GM23248 (cell line): ENCODE results near the gene MICAL2. TPM values are rescaled to one million over a fixed set of nuclear protein-coding genes. Genes with fewer than 3 reads are reported as not detected.

ENCODE experiments used
- DNase-seq: peaks from one replicate; pipeline ENCODE4 v3.0.0-alpha.2; 2015
- H2AFZ ChIP-seq: fragments of 200-600 bp; sonication (generic); 2 replicates; pipeline ENCODE4 v1.6.1; 2016; ENCODE audit warnings: antibody characterized with exemption
- H3F3A ChIP-seq: fragments of 200-600 bp; sonication (generic); 2 replicates; pipeline ENCODE4 v1.6.1; 2016; ENCODE audit warnings: mild to moderate bottlenecking, antibody characterized with exemption, mixed run types; ENCODE audit not compliant: insufficient read depth
- H3K27ac ChIP-seq: fragments of 200-600 bp; sonication (generic); 2 replicates; pipeline ENCODE4 v1.5.1; 2016; ENCODE audit warnings: mild to moderate bottlenecking
- H3K27me3 ChIP-seq: fragments of 200-600 bp; sonication (generic); replicated peaks from 2 replicates; pipeline ENCODE4 v1.6.1; 2016; ENCODE audit warnings: mild to moderate bottlenecking; ENCODE audit not compliant: insufficient read depth
- H3K36me3 ChIP-seq: fragments of 200-600 bp; sonication (generic); 2 replicates; pipeline ENCODE4 v1.6.1; 2016; ENCODE audit warnings: low read depth, mild to moderate bottlenecking
- H3K4me1 ChIP-seq: fragments of 200-600 bp; sonication (generic); 2 replicates; pipeline ENCODE4 v1.6.1; 2016; ENCODE audit warnings: mild to moderate bottlenecking; ENCODE audit not compliant: insufficient read depth
- H3K4me2 ChIP-seq: fragments of 200-600 bp; sonication (generic); one replicate; pipeline ENCODE4 v1.6.1; 2016; ENCODE audit warnings: mild to moderate bottlenecking; ENCODE audit not compliant: unreplicated experiment
- H3K4me3 ChIP-seq: fragments of 200-600 bp; sonication (generic); 2 replicates; pipeline ENCODE4 v1.5.1; 2016; ENCODE audit warnings: mild to moderate bottlenecking
- H3K79me2 ChIP-seq: fragments of 200-600 bp; sonication (generic); 2 replicates; pipeline ENCODE4 v1.6.1; 2016; ENCODE audit warnings: mild to moderate bottlenecking; ENCODE audit not compliant: insufficient read depth
- H3K9ac ChIP-seq: fragments of 200-600 bp; sonication (generic); 2 replicates; pipeline ENCODE4 v1.6.1; 2016; ENCODE audit warnings: mild to moderate bottlenecking
- H3K9me2 ChIP-seq: fragments of 200-600 bp; sonication (generic); 2 replicates; pipeline ENCODE4 v1.6.1; 2016; ENCODE audit warnings: mixed run types, mild to moderate bottlenecking, moderate library complexity; ENCODE audit not compliant: insufficient read depth
- H3K9me3 ChIP-seq: fragments of 200-600 bp; sonication (generic); one replicate; pipeline ENCODE4 v1.6.1; 2017; ENCODE audit warnings: low read depth
- H4K20me1 ChIP-seq: fragments of 200-600 bp; sonication (generic); 2 replicates; pipeline ENCODE4 v1.6.0; 2016; ENCODE audit not compliant: insufficient read depth
- EZH2 ChIP-seq: fragments of 200-600 bp; sonication (generic); IDR thresholded peaks from 2 replicates; pipeline ENCODE4 v1.6.1; 2018; ENCODE audit warnings: antibody characterized with exemption, mild to moderate bottlenecking; ENCODE audit not compliant: insufficient read depth, poor library complexity, severe bottlenecking
- EZH2phosphoT487 ChIP-seq: fragments of 200-600 bp; sonication (generic); IDR thresholded peaks from 2 replicates; pipeline ENCODE4 v1.6.1; 2018; ENCODE audit warnings: antibody characterized with exemption, moderate library complexity, mild to moderate bottlenecking, low read depth; ENCODE audit not compliant: insufficient read depth
- WGBS, 2 experiments: methylation state at CpG; one replicate each; pipeline ENCODE4 v1.1.6; 2015 to 2017; ENCODE audit warnings: low lambda C conversion rate in 2 of 2, low coverage in 1 of 2; ENCODE audit errors: missing lambda C conversion rate in 2 of 2; 5-methylcytosine and 5-hydroxymethylcytosine counted together
- in situ Hi-C: fragments of 300-500 bp; cut with MboI; formaldehyde crosslinking; loops from 2 replicates; pipeline ENCODE4 v1.15.0; 2020
- polyA plus RNA-seq: library from polyadenylated mRNA; unstranded; fragments of >200 nt; fragmentation: Nextera tagmentation; extraction: Ambion mirVana; gene quantifications from 2 replicates; pipeline ENCODE4 v1.2.1, GENCODE V29; 2016
- total RNA-seq: library from RNA; depleted of rRNA; stranded (reverse); fragments of >200 nt; shearing (Covaris generic); gene quantifications from 2 replicates; pipeline ENCODE4 v1.2.3, GENCODE V29; 2014

MICAL2 gene
- total and polyA plus RNA-seq, 2 experiments from 2014 or later, result 83.3 to 158 TPM

- no peaks in the 10 kb centered on the region for H4K20me1 ChIP-seq
- H3K4me2 ChIP-seq, result no peak overlapping the region
- no peak overlapping the region for H3K27ac ChIP-seq
- no peak overlapping the region for H3K9ac ChIP-seq
- peaks cover 20% of the 10 kb centered on the region for H3K4me1 ChIP-seq
- no peaks in the 10 kb centered on the region for H3K9me3 ChIP-seq
- no peaks in the 10 kb centered on the region for H3K27me3 ChIP-seq
- H3K36me3 ChIP-seq, result no peaks in the 10 kb centered on the region
- 96% methylated on average over 6 of the region's 6 CpGs for WGBS, 2 experiments
- TF ChIP-seq EZH2phosphoT487, result no peak
- no peak for TF ChIP-seq EZH2
- H3F3A ChIP-seq, result no peaks in the 10 kb centered on the region
- DNase-seq, result no peak
- in situ Hi-C loops, result loop anchor here (25.0 kb wide), 2 partner anchors 335 to 460 kb away; no protein-coding TSS in a partner anchor
- H3K79me2 ChIP-seq, result no peaks in the 10 kb centered on the region
- no peaks in the 10 kb centered on the region for H3K9me2 ChIP-seq
- no peak overlapping the region for H3K4me3 ChIP-seq
- no peak overlapping the region for H2AFZ ChIP-seq
These were observed 161.5 kb downstream of the MICAL2 start for GRCh38 chr11:12271826-12272366.

DNA sequence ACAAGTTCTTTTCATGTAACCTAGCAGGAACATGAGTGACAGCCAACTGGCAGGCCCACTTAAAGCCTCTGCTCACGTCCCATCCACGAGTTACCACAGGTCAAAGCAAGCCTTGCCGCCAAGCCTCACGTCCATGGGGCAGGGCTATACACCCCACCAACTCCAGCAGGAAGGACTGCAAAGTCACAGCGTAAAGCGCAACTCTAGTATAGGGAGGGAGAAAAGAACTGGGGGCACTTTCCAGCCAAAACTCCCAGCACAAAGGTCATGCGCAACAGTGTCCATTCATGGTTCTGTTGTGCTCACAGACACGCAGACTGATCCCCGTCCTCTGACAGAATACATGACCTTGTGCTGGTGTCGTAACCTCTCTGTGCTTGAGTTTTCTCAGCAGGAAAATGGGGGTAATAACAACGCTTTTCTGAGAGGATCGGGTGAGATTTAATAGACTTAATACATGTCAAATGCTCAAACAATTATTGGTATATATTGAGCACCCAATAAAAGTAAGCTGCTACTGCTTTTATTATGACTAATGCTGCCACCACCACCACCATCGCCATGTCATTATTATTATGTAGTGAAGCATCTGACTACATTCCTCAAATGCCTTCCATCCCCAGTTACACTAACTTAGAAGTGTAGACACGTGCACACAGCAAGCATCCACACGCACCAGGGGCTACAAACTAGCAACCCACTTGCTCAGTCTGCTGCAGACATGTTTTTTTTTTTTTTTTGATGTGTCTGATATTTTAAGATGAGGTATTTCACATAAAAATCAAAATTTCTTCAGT lies 162.6 kb downstream of the MICAL2 start:
- no peak for TF ChIP-seq EZH2
- TF ChIP-seq EZH2phosphoT487, result no peak
- in situ Hi-C loops, result loop anchor here (25.0 kb wide), 2 partner anchors 336 to 461 kb away; no protein-coding TSS in a partner anchor
- no peak overlapping the region for H3K9ac ChIP-seq
- no peaks in the 10 kb centered on the region for H3K9me3 ChIP-seq
- peaks cover 20% of the 10 kb centered on the region for H3K4me1 ChIP-seq
- H3K27ac ChIP-seq, result no peak overlapping the region
- H4K20me1 ChIP-seq, result no peaks in the 10 kb centered on the region
- H2AFZ ChIP-seq, result no peak overlapping the region
- WGBS, 2 experiments, result 85 to 86% methylated on average over 15 of the region's 15 CpGs
- no peaks in the 10 kb centered on the region for H3F3A ChIP-seq
- H3K36me3 ChIP-seq, result no peaks in the 10 kb centered on the region
- no peak overlapping the region for H3K4me3 ChIP-seq
- peak; percentile 64 for DNase-seq
- peak overlapping the region; percentile 0 for H3K4me2 ChIP-seq
- H3K9me2 ChIP-seq, result no peaks in the 10 kb centered on the region
- no peaks in the 10 kb centered on the region for H3K27me3 ChIP-seq
- no peaks in the 10 kb centered on the region for H3K79me2 ChIP-seq

- Histone ChIP-seq H3K27me3 (no peaks in the 10 kb centered on the region), H3K9me3 (no peaks in the 10 kb centered on the region), H2AFZ (no peak overlapping the region), H3K9ac (no peak overlapping the region), H3K27ac (no peak overlapping the region), H3K9me2 (no peaks in the 10 kb centered on the region), H4K20me1 (no peaks in the 10 kb centered on the region), H3K79me2 (no peaks in the 10 kb centered on the region), H3K36me3 (no peaks in the 10 kb centered on the region), H3K4me3 (no peak overlapping the region), H3K4me1 (peaks cover 20% of the 10 kb centered on the region), H3K4me2 (peak overlapping the region; percentile 0), H3F3A (no peaks in the 10 kb centered on the region)
- in situ Hi-C loops, result loop anchor here (25.0 kb wide), 2 partner anchors 336 to 461 kb away; no protein-coding TSS in a partner anchor
- 96 to 100% methylated on average over 2 of the region's 2 CpGs for WGBS, 2 experiments
- no peak for DNase-seq
- TF ChIP-seq EZH2phosphoT487 (no peak), EZH2 (no peak)
These were observed 163.2 kb downstream of the MICAL2 start for GRCh38 chr11:12273618-12273995.

DNA sequence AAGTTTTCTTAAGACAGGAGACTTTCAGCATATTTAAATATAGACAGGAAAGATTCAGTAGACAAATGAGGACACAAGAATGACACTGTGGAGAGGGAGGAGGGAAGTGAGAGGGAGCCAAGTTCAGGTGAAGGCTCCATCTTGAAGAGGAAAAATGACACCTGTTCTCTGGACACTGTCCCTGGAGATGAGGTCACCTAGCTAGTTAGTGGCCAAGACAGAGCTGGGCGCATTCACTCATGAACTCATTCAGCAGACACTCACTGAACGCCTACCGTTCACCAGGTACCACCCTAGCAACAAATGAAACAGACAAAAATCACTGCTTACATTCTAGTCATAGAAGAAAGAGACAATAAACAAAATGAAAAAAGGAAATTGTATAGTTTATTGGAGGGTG lies 163.7 kb downstream of the MICAL2 start:
- H3K4me2 ChIP-seq, result no peak overlapping the region
- no peak for DNase-seq
- H3K27ac ChIP-seq, result no peak overlapping the region

More for the DNA sequence above, 163.7 kb downstream of the MICAL2 start:
- 75 to 84% methylated on average over 3 of the region's 3 CpGs for WGBS, 2 experiments
- peaks cover 17% of the 10 kb centered on the region for H3K4me1 ChIP-seq
- no peaks in the 10 kb centered on the region for H3F3A ChIP-seq
- H3K36me3 ChIP-seq, result no peaks in the 10 kb centered on the region
- TF ChIP-seq EZH2phosphoT487, result no peak
- TF ChIP-seq EZH2, result no peak
- in situ Hi-C loops, result loop anchor here (25.0 kb wide), 2 partner anchors 337 to 462 kb away; no protein-coding TSS in a partner anchor
- no peak overlapping the region for H2AFZ ChIP-seq
- H3K27me3 ChIP-seq, result no peaks in the 10 kb centered on the region
- H3K9ac ChIP-seq, result no peak overlapping the region
- no peaks in the 10 kb centered on the region for H3K9me2 ChIP-seq
- no peaks in the 10 kb centered on the region for H3K9me3 ChIP-seq
- no peaks in the 10 kb centered on the region for H4K20me1 ChIP-seq
- no peaks in the 10 kb centered on the region for H3K79me2 ChIP-seq
- no peak overlapping the region for H3K4me3 ChIP-seq
